AG04450 (cell line): ENCODE measurements around the gene XIRP1. TPM values are rescaled to one million over a fixed set of nuclear protein-coding genes. Genes with fewer than 3 reads are reported as not detected.

ENCODE experiments used
- CTCF ChIA-PET: fragments of 300-600, 350-600 bp; formaldehyde crosslinking; extraction: SDS; loops from one replicate; lab custom pipeline; 2022; ENCODE audit warnings: antibody characterized with exemption, inconsistent platforms; lab: Charles Lee
- POLR2A ChIA-PET: fragments of 350-600 bp; formaldehyde crosslinking; extraction: SDS; loops from one replicate; lab custom pipeline; 2021; ENCODE audit warnings: antibody characterized with exemption, inconsistent platforms; lab: Yijun Ruan, JAX
- DNase-seq: peaks from one replicate; pipeline ENCODE4 v3.0.0-alpha.2; 2011; ENCODE audit warnings: low read depth, low spot score
- H3K27ac ChIP-seq: one replicate; pipeline ENCODE4 v1.5.1; 2012; ENCODE audit warnings: low read depth, low read length, control low read depth
- H3K27me3 ChIP-seq: one replicate; pipeline ENCODE4 v1.6.0; 2012; ENCODE audit warnings: low read length; ENCODE audit not compliant: control insufficient read depth, insufficient read depth
- H3K4me3 ChIP-seq: 2 replicates; pipeline ENCODE4 v1.5.1; 2011; ENCODE audit warnings: mild to moderate bottlenecking, low read depth, low read length, control low read depth
- H3K9me3 ChIP-seq: 2 replicates; pipeline ENCODE4 v1.5.1; 2012; ENCODE audit warnings: low read length; ENCODE audit not compliant: control insufficient read depth, insufficient read depth
- polyA plus RNA-seq: library from polyadenylated mRNA; depleted of rRNA; stranded (reverse); fragments of >200 nt; gene quantifications from 2 replicates; pipeline ENCODE4 v1.2.3, GENCODE V29; 2011
- TF ChIP-seq, protein P1 (sequence below): IDR thresholded peaks from 2 replicates; pipeline ENCODE4 v1.5.1; 2011; ENCODE audit warnings: low read depth, low read length, control low read depth, inconsistent platforms

Gene XIRP1
- polyA plus RNA-seq, 1 experiment: not detected

DNA sequence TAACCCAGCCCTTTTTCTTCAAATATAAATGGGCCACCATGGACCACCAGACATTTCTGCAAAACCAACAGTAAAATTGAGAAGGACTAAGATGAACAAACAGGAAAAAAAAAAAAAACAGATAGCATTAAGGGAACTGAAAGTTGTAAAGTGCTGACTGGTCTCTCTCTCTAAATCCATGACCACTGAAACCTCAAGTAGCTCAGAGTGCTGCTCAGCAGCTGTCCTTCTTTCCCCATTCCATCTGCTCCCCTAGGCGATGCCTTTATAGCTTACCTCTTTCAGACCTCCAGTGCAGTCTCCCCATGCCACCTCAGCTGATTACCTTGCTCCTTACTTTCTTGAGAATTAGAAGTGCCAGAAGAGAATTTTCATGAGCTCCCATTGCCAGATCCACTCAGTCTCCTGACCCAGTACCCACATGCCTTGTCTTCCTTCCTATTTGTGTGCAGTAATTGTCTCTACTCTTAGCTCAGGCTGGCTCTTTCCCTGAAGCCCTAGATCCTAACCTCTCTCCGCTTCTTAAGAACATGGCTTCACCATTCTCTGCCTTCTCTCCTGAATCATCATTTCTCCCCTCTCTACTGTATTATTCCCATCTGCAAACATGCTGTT, 23.9 kb upstream of the XIRP1 start:
- Histone ChIP-seq H3K27me3 (peaks cover 22% of the 10 kb centered on the region), H3K27ac (no peak overlapping the region), H3K9me3 (no peaks in the 10 kb centered on the region), H3K4me3 (no peak overlapping the region)
- CTCF ChIA-PET: interaction anchor here (1.4 kb wide), 1 partner anchor 90 kb away, joined by 3 read pairs; no protein-coding TSS in a partner anchor
- POLR2A ChIA-PET: no interaction called here
- TF ChIP-seq, protein P1, sequence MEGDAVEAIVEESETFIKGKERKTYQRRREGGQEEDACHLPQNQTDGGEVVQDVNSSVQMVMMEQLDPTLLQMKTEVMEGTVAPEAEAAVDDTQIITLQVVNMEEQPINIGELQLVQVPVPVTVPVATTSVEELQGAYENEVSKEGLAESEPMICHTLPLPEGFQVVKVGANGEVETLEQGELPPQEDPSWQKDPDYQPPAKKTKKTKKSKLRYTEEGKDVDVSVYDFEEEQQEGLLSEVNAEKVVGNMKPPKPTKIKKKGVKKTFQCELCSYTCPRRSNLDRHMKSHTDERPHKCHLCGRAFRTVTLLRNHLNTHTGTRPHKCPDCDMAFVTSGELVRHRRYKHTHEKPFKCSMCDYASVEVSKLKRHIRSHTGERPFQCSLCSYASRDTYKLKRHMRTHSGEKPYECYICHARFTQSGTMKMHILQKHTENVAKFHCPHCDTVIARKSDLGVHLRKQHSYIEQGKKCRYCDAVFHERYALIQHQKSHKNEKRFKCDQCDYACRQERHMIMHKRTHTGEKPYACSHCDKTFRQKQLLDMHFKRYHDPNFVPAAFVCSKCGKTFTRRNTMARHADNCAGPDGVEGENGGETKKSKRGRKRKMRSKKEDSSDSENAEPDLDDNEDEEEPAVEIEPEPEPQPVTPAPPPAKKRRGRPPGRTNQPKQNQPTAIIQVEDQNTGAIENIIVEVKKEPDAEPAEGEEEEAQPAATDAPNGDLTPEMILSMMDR: no peak
- DNase-seq: no peak

DNA sequence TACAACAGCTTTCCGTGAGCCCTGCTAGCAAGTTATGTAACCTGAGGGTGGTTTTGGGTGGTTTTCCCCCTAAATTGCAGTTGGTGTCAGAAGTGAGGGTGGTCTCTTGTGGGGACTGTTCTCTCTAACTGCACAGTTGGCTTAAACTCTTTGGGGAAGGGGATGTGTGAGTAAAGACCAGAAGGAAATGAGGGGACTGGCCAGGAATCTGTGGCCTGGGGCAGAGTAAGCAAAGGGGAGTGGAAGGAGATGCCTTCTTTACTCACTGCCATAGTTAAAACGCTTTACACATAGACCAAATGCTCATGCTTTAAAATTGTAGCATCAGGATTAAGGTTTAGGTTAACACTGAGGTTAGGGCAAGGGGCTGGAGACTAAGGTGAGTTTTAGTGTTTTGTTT, 21.2 kb upstream of the XIRP1 start:
- no peak overlapping the region for H3K4me3 ChIP-seq
- H3K27ac ChIP-seq: no peak overlapping the region
- H3K27me3 ChIP-seq: peaks cover 13% of the 10 kb centered on the region
- no peaks in the 10 kb centered on the region for H3K9me3 ChIP-seq
- DNase-seq: no peak
- ChIA-PET CTCF (interaction anchor here (0.9 to 1.2 kb wide), 3 partner anchors 75 to 87 kb away, joined by 3 to 4 read pairs (median 3); no protein-coding TSS in a partner anchor), POLR2A (no interaction called here)
- TF ChIP-seq, protein P1: no peak

DNA sequence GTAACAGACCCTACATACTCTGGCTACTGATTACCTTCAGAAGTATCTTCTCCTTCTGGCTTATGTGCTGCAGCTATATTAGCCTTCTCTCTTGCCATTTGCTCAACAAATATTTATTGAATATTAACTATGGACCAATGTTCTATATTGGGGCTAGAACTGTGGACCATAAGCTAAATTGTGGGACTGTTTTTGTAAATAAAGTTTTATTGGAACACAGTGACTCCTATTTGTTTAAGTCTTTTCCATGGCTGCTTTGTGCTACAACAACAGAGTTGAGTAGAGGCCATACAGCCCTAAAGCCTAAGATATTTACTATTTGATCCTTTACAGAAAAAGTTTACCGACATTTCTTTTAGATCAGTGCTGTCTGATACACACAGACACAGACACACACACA, 20.3 kb upstream of the XIRP1 start:
- ChIA-PET CTCF (interaction anchor here (1.2 kb wide), 1 partner anchor 79 kb away, joined by 4 read pairs; no protein-coding TSS in a partner anchor), POLR2A (no interaction called here)
- no peak overlapping the region for H3K27ac ChIP-seq
- TF ChIP-seq, protein P1: no peak
- H3K27me3 ChIP-seq: peaks cover 13% of the 10 kb centered on the region
- no peak overlapping the region for H3K4me3 ChIP-seq
- no peak for DNase-seq
- no peaks in the 10 kb centered on the region for H3K9me3 ChIP-seq

DNA sequence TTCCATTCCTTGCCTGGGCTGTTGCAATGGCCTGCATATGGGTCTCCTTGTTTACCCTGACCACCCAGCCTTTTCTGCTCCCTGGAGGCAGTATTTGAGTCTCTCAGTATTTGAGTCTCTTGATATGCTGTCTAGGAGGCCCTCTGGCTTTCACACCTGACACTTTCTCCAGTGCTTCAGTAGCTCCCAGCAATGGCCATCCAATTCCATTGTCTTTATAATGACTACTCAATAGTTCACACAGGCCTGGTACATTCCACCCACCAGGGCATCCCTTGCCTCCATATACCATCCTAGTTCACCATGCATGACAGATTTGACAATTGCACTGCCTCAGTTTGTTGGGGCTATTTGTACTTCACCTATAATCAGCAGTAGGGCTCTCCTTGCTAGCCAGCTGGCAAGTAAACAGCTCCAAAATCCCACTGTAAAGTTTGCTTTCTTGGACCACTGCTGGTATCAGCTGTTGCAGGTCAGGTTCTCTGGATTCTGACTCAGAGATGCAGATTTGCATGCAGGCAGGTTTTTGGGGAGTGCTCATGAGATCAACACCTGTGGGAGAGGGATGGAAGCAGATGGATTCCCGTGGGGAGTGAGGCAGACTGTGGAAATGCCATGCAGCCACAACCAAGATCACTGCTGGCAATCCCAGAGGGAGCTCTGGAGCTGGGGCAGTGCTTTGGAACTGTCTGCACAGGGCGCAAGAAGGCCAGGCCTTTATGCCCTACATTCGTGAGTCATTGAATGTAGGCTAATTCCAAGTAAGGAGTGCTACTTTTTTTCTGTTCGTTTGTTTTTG, 19.1 kb upstream of the XIRP1 start:
- no peak overlapping the region for H3K4me3 ChIP-seq
- POLR2A ChIA-PET: no interaction called here
- TF ChIP-seq, protein P1: no peak
- CTCF ChIA-PET: interaction anchor here (1.0 to 1.6 kb wide), 2 partner anchors 80 to 85 kb away, joined by 3 to 6 read pairs; no protein-coding TSS in a partner anchor
- H3K9me3 ChIP-seq: no peaks in the 10 kb centered on the region
- peaks cover 18% of the 10 kb centered on the region for H3K27me3 ChIP-seq
- no peak overlapping the region for H3K27ac ChIP-seq
- no peak for DNase-seq

DNA sequence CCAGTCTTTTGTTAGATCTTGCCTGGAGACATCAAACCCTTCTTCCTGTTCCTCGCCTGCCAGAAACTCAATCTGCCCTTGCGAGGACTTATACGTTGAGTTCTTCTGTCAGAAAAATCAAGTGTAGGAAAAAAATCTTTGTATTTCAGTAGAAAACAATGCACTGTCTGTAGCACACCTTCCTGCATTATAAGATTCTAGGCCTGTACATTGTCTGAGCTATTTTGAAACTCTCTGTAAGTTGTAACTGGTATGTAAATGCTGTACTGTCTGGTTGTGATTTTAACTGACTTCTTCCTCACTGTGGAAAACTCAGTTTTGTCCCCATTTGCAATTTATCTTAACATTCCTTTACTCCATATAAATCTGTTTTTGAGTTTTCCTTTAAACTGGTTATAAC, 17.7 kb upstream of the XIRP1 start:
- no peak overlapping the region for H3K27ac ChIP-seq
- ChIA-PET CTCF (no interaction called here), POLR2A (no interaction called here)
- no peaks in the 10 kb centered on the region for H3K9me3 ChIP-seq
- H3K27me3 ChIP-seq: peaks cover 23% of the 10 kb centered on the region
- TF ChIP-seq, protein P1: no peak
- no peak overlapping the region for H3K4me3 ChIP-seq
- DNase-seq: no peak
